ENCODE data around the gene SOX2. TPM values are rescaled to one million over a fixed set of nuclear protein-coding genes. Genes with fewer than 3 reads are reported as not detected.

SOX2 gene
- total RNA-seq (not detected in 2 replicates), polyA plus RNA-seq (not detected in 2 replicates), polyA minus RNA-seq (not detected in 2 replicates)
- not detected for total RNA-seq (2013)

DNA sequence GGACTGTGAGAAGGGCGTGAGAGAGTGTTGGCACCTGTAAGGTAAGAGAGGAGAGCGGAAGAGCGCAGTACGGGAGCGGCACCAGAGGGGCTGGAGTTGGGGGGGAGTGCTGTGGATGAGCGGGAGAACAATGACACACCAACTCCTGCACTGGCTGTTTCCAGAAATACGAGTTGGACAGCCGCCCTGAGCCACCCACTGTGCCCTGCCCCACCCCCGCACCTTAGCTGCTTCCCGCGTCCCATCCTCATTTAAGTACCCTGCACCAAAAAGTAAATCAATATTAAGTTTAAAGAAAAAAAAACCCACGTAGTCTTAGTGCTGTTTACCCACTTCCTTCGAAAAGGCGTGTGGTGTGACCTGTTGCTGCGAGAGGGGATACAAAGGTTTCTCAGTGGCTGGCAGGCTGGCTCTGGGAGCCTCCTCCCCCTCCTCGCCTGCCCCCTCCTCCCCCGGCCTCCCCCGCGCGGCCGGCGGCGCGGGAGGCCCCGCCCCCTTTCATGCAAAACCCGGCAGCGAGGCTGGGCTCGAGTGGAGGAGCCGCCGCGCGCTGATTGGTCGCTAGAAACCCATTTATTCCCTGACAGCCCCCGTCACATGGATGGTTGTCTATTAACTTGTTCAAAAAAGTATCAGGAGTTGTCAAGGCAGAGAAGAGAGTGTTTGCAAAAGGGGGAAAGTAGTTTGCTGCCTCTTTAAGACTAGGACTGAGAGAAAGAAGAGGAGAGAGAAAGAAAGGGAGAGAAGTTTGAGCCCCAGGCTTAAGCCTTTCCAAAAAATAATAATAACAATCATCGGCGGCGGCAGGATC is at the start of gene SOX2:
SOX2 (plus strand) TSS at position 601 of the 811 bp plus-strand sequence. CDS start 436 bp downstream, outside the sequence.
- peaks cover 0 to 28% (median 2%) of the 10 kb centered on the region in 3 donors for H3K9me3 ChIP-seq (ENCODE audit: control extremely low read depth in 1 of 3, control insufficient read depth in 2 of 3, insufficient read depth in 1 of 3, low read length in 2 of 3)
- peak within 1 kb of the TSS; percentile 65 for H3K4me2 ChIP-seq (replicated peaks; ENCODE audit: low read depth, low read length, poor library complexity, severe bottlenecking)
- ATAC-seq (ENCODE audit: low read depth) = peak; percentile 21
- POLR2A ChIA-PET = no interaction called here
- intact Hi-C loops (cut with micrococcal nuclease) = no loop called here
- no peaks in the 10 kb centered on the region for H3K36me3 ChIP-seq (replicated peaks in 1 of 2; ENCODE audit: control extremely low read depth in 1 of 2, control insufficient read depth in 1 of 2, extremely low read depth in 1 of 2, insufficient read depth in 2 of 2, low read length in 1 of 2)
- H3K4me1 ChIP-seq (ENCODE audit: control insufficient read depth in 2 of 2, insufficient read depth in 2 of 2, low read length in 2 of 2) = peaks cover 25 to 31% of the 10 kb centered on the region in 2 donors
- DNase-seq = peak; percentile 46
- H3K79me2 ChIP-seq (ENCODE audit: control insufficient read depth, insufficient read depth, low read length) = no peaks in the 10 kb centered on the region
- H3K27ac Mint-ChIP-seq = peak within 1 kb of the TSS; percentile 41
- H3K9me3 Mint-ChIP-seq (ENCODE audit: insufficient read depth) = no peaks in the 10 kb centered on the region
- H3K27me3 Mint-ChIP-seq = peaks cover 51% of the 10 kb centered on the region
- peak within 1 kb of the TSS in 2 of 5 experiments; percentile 4 to 42 for H3K4me3 ChIP-seq (ENCODE audit: control extremely low read depth in 1 of 5, extremely low read depth in 1 of 5, insufficient read depth in 1 of 5, low read depth in 2 of 5, low read length in 4 of 5)
- peak within 1 kb of the TSS; percentile 32 for H3K4me3 Mint-ChIP-seq
- H2AFZ ChIP-seq (ENCODE audit: insufficient read depth, low read depth, low read length, poor library complexity, severe bottlenecking) = peak within 1 kb of the TSS; percentile 32
- WGBS (ENCODE audit: insufficient coverage) = 8% methylated on average over 15 of the region's 37 CpGs
- CTCF ChIA-PET = interaction anchor here (0.8 to 1.3 kb wide), 3 partner anchors 11 to 972 kb away, joined by 3 to 5 read pairs (median 3); no protein-coding TSS in a partner anchor
- TF ChIP-seq EZH2 (IDR thresholded peaks at IDR 0.05; ENCODE audit: borderline replicate concordance, insufficient read depth, low read depth, low read length, poor library complexity, severe bottlenecking) = no peak
- TF ChIP-seq, protein P1, sequence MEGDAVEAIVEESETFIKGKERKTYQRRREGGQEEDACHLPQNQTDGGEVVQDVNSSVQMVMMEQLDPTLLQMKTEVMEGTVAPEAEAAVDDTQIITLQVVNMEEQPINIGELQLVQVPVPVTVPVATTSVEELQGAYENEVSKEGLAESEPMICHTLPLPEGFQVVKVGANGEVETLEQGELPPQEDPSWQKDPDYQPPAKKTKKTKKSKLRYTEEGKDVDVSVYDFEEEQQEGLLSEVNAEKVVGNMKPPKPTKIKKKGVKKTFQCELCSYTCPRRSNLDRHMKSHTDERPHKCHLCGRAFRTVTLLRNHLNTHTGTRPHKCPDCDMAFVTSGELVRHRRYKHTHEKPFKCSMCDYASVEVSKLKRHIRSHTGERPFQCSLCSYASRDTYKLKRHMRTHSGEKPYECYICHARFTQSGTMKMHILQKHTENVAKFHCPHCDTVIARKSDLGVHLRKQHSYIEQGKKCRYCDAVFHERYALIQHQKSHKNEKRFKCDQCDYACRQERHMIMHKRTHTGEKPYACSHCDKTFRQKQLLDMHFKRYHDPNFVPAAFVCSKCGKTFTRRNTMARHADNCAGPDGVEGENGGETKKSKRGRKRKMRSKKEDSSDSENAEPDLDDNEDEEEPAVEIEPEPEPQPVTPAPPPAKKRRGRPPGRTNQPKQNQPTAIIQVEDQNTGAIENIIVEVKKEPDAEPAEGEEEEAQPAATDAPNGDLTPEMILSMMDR (IDR thresholded peaks at IDR 0.05) = no peak
- no peak within 1 kb of the TSS for H3K9ac ChIP-seq (ENCODE audit: low read length)
- H3K27me3 ChIP-seq (replicated peaks in 1 of 4; ENCODE audit: control extremely low read depth in 1 of 4, control insufficient read depth in 3 of 4, insufficient read depth in 4 of 4, low read length in 3 of 4) = peaks cover 0 to 72% (median 55%) of the 10 kb centered on the region in 4 experiments
- H4K20me1 ChIP-seq (ENCODE audit: control insufficient read depth, insufficient read depth, low read length, poor library complexity, severe bottlenecking) = no peaks in the 10 kb centered on the region
- H3K4me1 Mint-ChIP-seq = peaks cover 10% of the 10 kb centered on the region
- H3K27ac ChIP-seq (ENCODE audit: low read length in 2 of 2) = no peak within 1 kb of the TSS

DNA sequence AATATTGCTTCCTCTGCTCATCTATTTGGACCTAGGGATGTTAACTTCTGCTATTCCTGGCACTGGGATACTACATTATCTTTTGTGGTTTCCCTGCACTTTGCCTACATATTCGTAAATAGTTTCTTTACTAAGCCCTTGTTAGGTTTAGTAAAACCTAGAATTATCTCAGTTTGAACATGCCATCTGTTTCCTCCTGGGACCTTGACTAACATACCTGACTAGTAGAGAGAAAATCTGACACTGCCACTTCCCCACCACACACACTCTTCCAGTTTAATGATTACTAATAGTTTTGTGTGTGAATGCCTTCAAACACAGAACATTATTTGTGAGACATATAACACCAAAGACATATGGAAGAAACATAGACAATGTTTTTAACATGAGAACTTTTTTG is 28.2 kb upstream of the SOX2 start:
- Histone ChIP-seq H4K20me1 (ENCODE audit: control insufficient read depth, insufficient read depth, low read length, poor library complexity, severe bottlenecking) (no peaks in the 10 kb centered on the region), H3K9ac (ENCODE audit: low read length) (no peak overlapping the region), H3K4me3 (ENCODE audit: control extremely low read depth in 1 of 5, extremely low read depth in 1 of 5, insufficient read depth in 1 of 5, low read depth in 2 of 5, low read length in 4 of 5) (no peak overlapping the region), H3K4me2 (replicated peaks; ENCODE audit: low read depth, low read length, poor library complexity, severe bottlenecking) (no peak overlapping the region), H3K36me3 (replicated peaks in 1 of 2; ENCODE audit: control extremely low read depth in 1 of 2, control insufficient read depth in 1 of 2, extremely low read depth in 1 of 2, insufficient read depth in 2 of 2, low read length in 1 of 2) (no peaks in the 10 kb centered on the region), H2AFZ (ENCODE audit: insufficient read depth, low read depth, low read length, poor library complexity, severe bottlenecking) (no peak overlapping the region), H3K4me1 (ENCODE audit: control insufficient read depth in 2 of 2, insufficient read depth in 2 of 2, low read length in 2 of 2) (no peaks in the 10 kb centered on the region), H3K9me3 (ENCODE audit: control extremely low read depth in 1 of 3, control insufficient read depth in 2 of 3, insufficient read depth in 1 of 3, low read length in 2 of 3) (no peaks in the 10 kb centered on the region), H3K27ac (ENCODE audit: low read length in 2 of 2) (no peak overlapping the region), H3K27me3 (replicated peaks in 1 of 4; ENCODE audit: control extremely low read depth in 1 of 4, control insufficient read depth in 3 of 4, insufficient read depth in 4 of 4, low read length in 3 of 4) (no peaks in the 10 kb centered on the region), H3K79me2 (ENCODE audit: control insufficient read depth, insufficient read depth, low read length) (no peaks in the 10 kb centered on the region)
- intact Hi-C loops (cut with micrococcal nuclease) = no loop called here
- TF ChIP-seq, protein P1 (IDR thresholded peaks at IDR 0.05) = no peak
- no peak for TF ChIP-seq EZH2 (IDR thresholded peaks at IDR 0.05; ENCODE audit: borderline replicate concordance, insufficient read depth, low read depth, low read length, poor library complexity, severe bottlenecking)
- no peak for DNase-seq
- Mint-ChIP-seq H3K27me3 (peaks cover 20% of the 10 kb centered on the region), H3K27ac (no peak overlapping the region), H3K4me1 (no peaks in the 10 kb centered on the region), H3K9me3 (ENCODE audit: insufficient read depth) (peaks cover 2% of the 10 kb centered on the region), H3K4me3 (no peak overlapping the region)
- ChIA-PET CTCF (no interaction called here), POLR2A (no interaction called here)
- WGBS (ENCODE audit: insufficient coverage) = no CpG with 5 or more reads among the region's 1 CpG
- no peak for ATAC-seq (ENCODE audit: low read depth)

All from B cell (primary cell).